PC-3 (cell line): ENCODE results near the gene DDIAS.

Experiments
- CTCF ChIP-seq: fragments of 300-600 bp; sonication (generic); conservative IDR thresholded peaks from 2 replicates; pipeline ENCODE4 v1.5.1; 2017; ENCODE audit warnings: antibody characterized with exemption, low read depth, mild to moderate bottlenecking, low read length
- EZH2 ChIP-seq: fragments of 300-600 bp; sonication (generic); IDR thresholded peaks from one replicate; pipeline ENCODE4 v1.6.1; 2017; ENCODE audit warnings: antibody characterized with exemption, mild to moderate bottlenecking, low read length; ENCODE audit not compliant: unreplicated experiment
- EZH2phosphoT487 ChIP-seq: fragments of 300-600 bp; sonication (generic); IDR thresholded peaks from 2 replicates; pipeline ENCODE4 v1.6.1; 2018; ENCODE audit warnings: mild to moderate bottlenecking, antibody characterized with exemption, low read length, borderline replicate concordance

- no peak for TF ChIP-seq CTCF
- no peak for TF ChIP-seq EZH2
- no peak for TF ChIP-seq EZH2phosphoT487
Measured at GRCh38 chr11:82855616-82856015, 45.9 kb upstream of the DDIAS start.
